GM13977 (cell line): ENCODE data around the gene ST6GAL1.
"Not testable (repeated sequence)": the region's sequence is repeated elsewhere in the genome, so short reads cannot be mapped to it uniquely, and the experiment has no call there.

ENCODE experiments used
- DNase-seq: peaks from one replicate; pipeline ENCODE4 v3.0.0; 2012; ENCODE audit warnings: low spot score
- in situ Hi-C: fragments of 300-500 bp; cut with MboI; formaldehyde crosslinking; loops from one replicate; pipeline ENCODE4 v1.12.0; 2022; ENCODE audit warnings: low sequenced_read_pairs, low pct_unique_long_range_greater_than_20kb, mixed read lengths, inconsistent platforms; ENCODE audit not compliant: unreplicated experiment
- TF ChIP-seq, protein P1 (sequence below): IDR thresholded peaks from 2 replicates; pipeline ENCODE4 v1.5.1; 2012; ENCODE audit warnings: mild to moderate bottlenecking, control low read depth; ENCODE audit not compliant: insufficient read depth; ENCODE audit errors: extremely low read depth, missing control alignments

ST6GAL1 gene

GRCh38 chr3:187046033-187046432 lies 115.7 kb downstream of the ST6GAL1 start:
- TF ChIP-seq, protein P1, sequence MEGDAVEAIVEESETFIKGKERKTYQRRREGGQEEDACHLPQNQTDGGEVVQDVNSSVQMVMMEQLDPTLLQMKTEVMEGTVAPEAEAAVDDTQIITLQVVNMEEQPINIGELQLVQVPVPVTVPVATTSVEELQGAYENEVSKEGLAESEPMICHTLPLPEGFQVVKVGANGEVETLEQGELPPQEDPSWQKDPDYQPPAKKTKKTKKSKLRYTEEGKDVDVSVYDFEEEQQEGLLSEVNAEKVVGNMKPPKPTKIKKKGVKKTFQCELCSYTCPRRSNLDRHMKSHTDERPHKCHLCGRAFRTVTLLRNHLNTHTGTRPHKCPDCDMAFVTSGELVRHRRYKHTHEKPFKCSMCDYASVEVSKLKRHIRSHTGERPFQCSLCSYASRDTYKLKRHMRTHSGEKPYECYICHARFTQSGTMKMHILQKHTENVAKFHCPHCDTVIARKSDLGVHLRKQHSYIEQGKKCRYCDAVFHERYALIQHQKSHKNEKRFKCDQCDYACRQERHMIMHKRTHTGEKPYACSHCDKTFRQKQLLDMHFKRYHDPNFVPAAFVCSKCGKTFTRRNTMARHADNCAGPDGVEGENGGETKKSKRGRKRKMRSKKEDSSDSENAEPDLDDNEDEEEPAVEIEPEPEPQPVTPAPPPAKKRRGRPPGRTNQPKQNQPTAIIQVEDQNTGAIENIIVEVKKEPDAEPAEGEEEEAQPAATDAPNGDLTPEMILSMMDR: no peak
- DNase-seq: no peak
- in situ Hi-C loops: no loop called here

DNA sequence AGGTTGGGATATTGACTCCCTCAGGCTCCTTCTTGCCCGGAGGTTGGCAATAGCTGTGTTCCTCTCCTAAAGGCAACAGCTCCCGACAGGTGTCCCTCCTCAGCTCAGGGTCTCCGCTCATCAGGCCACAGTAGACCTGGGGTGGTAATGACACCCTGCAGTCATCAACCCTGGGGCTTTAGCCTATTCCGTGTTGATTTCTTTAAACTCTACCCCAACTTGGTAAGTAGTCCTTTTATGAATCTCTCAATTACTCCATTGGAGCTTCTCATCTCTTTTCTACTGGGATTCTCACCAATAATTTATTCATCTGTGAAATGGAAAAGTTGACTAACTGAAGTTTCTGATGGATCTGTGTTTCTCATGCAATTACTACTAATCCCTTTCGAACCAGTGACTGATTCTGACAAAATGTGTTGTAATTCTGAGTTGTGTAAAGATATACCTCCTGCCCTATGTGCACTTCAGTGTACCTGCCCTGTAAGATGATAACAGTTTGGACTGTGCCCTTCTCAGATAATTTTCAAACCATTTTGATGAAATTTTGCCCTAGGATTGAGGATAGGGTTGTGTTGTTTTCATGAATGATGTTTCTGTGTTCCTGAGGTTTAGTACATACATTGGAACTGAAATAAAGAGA lies 119.3 kb downstream of the ST6GAL1 start:
- DNase-seq: no peak
- in situ Hi-C loops: no loop called here
- TF ChIP-seq, protein P1: no peak

- no peak for DNase-seq
- in situ Hi-C loops: no loop called here
Measured at GRCh38 chr3:187051066-187051465, 120.7 kb downstream of the ST6GAL1 start.

DNA sequence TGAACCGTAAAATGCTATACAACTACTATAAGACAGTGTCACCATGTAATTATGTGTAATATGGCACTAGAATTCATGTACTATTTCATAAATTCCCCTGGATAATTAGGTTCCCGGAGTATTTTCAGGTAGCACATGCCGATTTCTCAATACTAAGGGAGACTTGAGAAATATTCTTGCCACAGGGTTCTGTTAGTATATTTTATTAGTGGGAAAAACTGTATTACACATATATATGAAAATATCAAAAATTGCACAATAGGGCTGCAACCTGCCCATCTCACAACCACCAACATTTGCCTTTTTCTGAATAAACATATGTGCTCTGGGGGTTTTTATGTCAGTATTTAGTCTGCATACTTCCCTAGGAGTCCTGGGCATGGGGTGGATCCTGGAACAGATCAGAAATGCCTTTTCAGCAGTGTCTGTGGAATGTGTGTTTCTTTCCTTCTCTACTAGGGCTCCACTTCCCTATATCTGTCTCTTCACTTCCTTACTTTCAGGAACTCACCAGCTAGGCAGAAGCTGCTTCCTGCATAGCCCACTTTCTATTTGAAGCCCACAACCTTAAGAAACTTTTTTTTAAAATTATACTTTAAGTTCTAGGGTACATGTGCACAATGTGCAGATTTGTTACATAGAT lies 121.5 kb downstream of the ST6GAL1 start:
- in situ Hi-C loops: no loop called here
- TF ChIP-seq, protein P1: no peak
- DNase-seq: no peak

More at GRCh38 chr3:187051066-187051465, 120.7 kb downstream of the ST6GAL1 start:
- TF ChIP-seq, protein P1: no peak

- in situ Hi-C loops, DNase-seq: not testable (repeated sequence)
Measured at GRCh38 chr3:187052427-187052826, 122.1 kb downstream of the ST6GAL1 start.

- in situ Hi-C loops, DNase-seq: not testable (repeated sequence)
Measured at GRCh38 chr3:187054433-187054832, 124.1 kb downstream of the ST6GAL1 start.

- DNase-seq, in situ Hi-C loops: not testable (repeated sequence)
Measured at GRCh38 chr3:187057803-187058202, 127.5 kb downstream of the ST6GAL1 start.

DNA sequence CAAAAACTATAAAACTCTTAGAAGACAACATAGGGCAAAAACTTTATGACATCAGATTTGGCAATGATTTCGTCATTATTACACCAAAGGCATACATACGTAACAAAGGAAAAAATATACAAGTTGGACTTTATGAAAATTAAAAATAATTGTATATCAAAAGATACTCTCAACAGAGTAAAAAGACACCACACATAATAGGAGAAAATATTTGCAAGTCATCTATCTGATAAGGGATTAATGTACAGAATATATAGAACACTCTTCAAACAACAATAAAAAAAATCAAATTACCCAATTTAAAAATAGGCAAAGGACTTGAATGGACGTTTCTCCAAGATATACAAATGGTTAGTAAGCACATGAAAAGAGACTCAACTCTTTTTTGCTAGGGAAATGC lies 131.4 kb downstream of the ST6GAL1 start:
- no peak for DNase-seq
- in situ Hi-C loops: no loop called here
- TF ChIP-seq, protein P1: no peak
